Measurements from ENCODE around the gene OR5AC2.
A peak's percentile ranks its signal among the peaks of the same experiment; 100 is the strongest.

Gene OR5AC2, protein sequence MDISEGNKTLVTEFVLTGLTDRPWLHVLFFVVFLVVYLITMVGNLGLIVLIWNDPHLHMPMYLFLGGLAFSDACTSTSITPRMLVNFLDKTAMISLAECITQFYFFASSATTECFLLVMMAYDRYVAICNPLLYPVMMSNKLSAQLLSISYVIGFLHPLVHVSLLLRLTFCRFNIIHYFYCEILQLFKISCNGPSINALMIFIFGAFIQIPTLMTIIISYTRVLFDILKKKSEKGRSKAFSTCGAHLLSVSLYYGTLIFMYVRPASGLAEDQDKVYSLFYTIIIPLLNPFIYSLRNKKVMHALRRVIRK

DNA sequence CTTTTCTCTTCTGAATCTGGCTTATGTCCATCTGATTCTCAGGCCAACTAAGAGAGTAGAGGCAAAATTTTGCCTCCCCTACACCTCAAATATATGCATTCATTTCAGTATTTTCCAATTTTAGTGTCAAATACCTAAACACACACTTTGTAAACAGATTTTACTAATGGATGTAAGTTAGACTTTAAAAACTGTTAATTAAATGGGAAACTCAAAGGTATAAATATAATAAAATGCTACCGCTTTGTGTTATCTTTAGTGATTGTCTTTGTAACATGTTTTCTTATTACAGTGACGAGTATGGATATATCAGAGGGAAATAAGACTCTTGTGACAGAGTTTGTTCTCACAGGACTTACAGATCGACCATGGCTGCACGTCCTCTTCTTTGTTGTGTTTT lies at the start of gene OR5AC2:
TSS of gene OR5AC2 (plus strand) at position 301 of the 400 bp plus-strand sequence. CDS start at position 301, 0 bp downstream.
- no peak for DNase-seq

DNA sequence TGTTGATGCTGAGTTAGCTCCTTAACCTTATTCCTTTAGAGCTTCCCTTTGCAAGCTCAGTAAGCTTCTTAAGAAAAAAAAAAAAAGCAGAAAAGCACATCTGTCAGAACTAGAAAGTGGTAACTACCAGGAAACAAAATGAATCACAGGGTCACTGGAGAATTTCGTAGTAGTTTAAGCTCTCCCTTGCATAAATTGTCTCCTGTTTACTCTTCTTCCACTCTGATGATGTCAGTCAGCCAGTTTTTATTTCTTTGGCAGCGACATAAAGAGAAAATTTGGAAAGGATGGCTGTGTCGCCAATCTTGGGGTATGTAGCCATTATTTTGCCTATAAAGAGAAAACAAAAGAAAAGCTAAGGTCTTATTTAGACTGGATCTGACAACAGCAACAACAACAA lies 48.7 kb upstream of the OR5AC2 start:
- no peak for DNase-seq

DNA sequence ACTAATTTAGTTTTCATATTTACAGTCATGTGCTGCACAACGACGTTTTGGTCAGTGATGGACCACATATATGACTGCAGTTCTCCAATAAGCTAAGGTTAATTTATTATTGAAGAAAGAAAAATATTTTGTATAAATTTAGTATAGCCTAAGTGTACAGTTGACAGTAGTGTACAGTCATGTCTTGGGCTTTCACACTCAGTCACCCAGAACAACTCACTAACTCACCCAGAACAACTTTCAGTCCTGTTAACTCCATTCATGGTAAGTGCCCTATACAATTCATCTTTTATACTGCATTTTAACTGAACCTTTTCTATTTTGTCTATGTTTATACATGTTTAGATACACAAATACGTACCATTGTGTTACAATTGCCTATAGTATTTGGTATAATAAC lies 48.1 kb upstream of the OR5AC2 start:
- no peak for DNase-seq

DNA sequence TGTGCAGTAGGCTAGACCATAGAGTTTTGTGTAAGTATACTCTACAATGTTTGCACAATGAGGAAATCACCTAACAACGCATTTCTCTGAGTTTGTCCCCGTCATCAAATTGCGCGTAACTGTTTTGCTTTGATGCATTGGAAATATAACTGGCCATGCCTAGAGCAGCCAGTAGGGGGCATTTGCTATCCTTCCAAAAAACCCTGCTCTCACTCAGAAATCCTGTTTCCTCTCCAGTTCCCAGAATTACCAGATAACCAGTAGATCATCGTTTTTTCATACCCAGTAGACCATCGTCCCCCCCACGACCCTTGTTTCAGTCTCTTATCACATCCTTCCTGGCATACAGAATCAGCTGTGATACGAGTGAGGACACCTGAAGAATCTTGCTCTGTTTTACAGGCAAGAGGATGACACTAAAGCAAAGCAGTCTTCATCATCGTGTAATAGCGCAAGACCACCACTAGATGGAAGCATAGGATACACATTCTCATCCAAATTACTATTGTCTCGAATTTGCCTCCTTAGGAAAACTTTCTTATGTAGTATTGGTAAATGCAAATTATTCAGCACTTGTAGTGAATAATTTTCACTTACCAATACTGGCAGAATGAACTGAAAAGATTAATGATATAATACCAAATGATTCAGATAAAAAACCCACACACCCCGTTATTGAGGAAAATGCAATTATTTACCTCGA lies 47.5 kb upstream of the OR5AC2 start:
- peak; percentile 83 for DNase-seq

DNA sequence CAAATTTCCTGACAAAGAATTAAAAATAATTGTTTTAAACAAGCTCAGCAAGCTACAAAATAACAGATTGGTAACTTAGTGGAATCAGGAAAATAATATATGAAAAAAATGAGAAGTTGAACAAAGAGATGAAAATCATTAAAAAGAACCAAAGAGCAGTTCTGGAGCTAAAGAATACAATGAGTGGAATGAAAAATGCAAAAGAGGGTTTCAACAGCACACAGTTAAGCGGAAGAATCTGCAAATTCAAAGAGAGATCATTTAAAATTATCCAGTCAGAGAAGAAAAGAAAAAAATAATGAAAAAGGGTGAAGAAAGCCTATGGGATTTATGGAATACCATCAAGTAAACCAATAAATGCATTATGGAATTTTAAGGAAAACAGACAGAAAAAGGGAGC lies 45.6 kb upstream of the OR5AC2 start:
- DNase-seq: no peak

DNA sequence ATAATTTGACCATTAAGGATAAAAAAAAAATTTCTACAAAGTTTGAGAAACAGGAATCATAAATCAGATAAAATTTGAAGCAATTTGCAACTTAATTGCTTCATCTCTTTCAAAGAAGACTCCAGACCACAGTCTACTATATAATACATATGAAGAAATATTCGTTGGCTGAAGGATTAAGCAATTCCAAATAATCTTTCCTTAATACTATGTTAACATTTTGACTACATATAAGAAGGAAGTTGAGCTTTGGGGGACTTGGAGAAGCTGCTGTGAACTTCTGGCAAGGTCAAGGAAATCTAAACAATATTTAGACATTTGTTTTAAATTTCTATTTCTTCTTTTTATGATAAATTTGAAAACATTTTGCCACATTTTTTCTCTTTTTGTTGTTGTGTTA lies 38.4 kb upstream of the OR5AC2 start:
- no peak for DNase-seq

DNA sequence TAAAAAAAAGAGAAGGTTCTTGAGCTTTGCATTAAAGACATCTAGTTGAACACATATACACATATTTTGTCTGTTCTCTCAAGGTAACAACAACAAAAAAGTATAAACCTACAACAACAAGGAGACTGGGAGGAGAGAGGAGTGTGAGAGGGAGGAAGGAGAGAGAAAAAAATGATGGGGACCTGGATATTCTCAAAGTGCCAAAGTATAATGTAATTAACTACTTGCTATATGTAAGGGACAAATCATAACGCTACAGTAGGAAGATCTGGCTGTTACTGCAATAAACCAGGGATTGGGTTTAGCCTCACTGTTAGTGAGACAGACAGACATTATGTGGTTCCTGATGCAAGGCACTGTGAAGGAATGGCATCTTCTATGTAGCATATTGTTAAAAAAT lies 37.7 kb upstream of the OR5AC2 start:
- DNase-seq: no peak

- DNase-seq: no peak
Measured at GRCh38 chr3:98056035-98056434, 30.9 kb upstream of the OR5AC2 start.

DNA sequence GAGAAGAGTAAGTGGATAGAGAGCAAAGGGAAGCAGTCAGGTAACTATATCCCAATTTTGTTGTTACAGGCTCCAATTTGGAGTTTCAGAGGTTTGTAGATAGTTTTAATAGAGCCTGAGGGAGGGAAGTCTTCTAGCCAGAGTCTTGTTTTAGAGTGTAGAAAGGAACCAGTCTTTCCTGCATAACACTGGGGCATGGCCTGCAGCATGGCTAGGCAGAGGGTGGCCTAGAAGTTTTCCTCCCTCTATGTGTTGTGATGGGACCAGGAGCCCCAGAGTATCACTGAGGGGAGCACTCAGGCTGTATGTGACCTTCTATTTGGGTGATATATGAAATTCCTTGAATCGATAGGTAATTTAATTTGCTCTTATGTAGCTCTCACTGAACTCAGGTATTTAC lies 29.3 kb upstream of the OR5AC2 start:
- DNase-seq: no peak

DNA sequence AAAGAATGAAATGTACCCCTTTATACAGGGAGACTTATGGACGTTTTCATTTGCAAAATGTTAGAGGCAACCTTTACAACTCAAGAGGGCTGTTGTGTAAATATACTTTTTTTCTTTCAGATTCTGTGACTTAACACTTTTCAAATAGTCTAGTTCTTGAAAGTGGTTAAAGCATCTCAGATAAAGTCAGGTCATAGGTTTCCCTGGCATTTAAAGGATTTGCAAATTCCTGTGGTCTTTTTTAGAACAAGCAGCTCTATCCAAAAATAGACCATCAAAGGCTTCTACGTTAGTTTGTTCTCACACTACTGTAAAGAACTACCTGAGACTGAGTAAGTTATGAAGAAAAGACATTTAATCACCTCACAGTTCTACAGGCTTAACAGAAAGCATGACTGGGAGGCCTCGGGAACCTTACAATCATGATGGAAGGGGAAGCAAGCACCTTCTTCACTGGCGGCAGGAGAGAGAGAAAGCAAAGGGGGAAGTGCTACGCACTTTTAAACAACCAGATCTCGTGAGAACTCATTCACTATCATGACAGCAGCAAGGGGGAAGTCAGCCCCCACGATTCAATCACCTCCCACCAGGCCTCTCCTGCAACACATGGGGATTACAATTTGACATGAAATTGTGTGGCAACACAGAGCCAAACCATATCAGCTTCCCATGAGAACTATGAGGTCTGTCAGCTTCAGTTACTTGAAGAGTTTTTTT lies 28.6 kb upstream of the OR5AC2 start:
- DNase-seq: no peak

DNA sequence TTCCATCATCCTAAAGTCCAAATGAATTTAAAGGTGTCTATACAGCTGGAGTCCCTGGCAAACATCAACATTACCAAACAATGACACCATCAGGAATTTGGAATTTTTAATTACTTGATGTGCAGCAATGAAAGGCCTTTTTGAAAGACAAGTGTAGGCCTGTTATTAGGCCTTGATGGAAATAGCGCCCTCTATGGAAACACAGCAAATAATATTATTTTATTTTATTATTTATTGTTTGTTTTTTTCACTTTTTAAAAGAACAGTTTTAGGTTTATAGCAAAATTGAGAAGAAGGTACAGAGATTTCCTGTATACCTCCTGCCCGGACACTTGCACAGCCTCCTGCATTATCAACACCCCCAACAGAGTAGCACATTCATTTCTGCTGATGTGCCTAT lies 18.1 kb upstream of the OR5AC2 start:
- DNase-seq: no peak

DNA sequence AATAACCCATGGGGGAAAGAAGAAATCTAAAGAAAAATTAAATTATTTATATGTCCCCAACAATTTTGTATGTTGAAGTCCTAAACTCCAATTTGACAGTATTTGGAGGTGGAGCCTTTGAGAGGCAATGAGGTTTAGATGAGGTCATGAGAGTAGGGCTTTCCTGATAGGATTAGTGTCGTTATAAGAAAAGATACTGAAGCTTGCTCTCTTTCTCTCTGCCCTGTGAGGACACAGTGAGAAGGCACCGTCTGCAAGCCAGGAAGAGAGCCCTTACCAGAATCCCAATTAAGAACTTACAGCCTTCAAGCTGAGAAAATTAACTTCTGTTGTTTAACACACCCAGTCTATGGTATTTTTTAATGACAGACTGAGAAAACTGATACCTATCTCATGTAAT lies 16.1 kb upstream of the OR5AC2 start:
- no peak for DNase-seq

- DNase-seq: no peak
Measured at GRCh38 chr3:98073486-98073885, 13.5 kb upstream of the OR5AC2 start.

DNA sequence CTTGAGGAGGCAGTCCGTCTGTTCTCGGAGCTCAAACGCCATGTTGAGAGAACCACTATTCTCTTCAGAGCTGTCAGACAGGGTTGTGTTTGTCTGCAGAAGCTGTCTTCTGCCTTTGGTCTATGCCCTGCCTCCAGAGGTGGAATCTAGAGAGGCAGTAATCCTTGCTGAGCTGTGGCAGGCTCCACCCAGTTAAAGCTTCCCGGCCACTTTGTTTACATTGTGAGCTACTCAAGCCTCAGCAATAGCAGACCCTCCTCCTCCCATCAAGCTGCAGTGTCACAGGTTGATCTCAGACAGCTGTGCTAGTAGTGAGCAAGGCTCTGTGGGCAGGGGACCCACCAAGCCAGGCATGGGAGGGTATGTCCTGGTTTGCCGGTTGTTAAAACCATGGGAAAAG lies 8.9 kb downstream of the OR5AC2 start:
- DNase-seq: no peak

- no peak for DNase-seq
Measured at GRCh38 chr3:98099848-98100247, 12.9 kb downstream of the OR5AC2 start.

- DNase-seq: no peak
Measured at GRCh38 chr3:98108162-98108561, 21.2 kb downstream of the OR5AC2 start.

DNA sequence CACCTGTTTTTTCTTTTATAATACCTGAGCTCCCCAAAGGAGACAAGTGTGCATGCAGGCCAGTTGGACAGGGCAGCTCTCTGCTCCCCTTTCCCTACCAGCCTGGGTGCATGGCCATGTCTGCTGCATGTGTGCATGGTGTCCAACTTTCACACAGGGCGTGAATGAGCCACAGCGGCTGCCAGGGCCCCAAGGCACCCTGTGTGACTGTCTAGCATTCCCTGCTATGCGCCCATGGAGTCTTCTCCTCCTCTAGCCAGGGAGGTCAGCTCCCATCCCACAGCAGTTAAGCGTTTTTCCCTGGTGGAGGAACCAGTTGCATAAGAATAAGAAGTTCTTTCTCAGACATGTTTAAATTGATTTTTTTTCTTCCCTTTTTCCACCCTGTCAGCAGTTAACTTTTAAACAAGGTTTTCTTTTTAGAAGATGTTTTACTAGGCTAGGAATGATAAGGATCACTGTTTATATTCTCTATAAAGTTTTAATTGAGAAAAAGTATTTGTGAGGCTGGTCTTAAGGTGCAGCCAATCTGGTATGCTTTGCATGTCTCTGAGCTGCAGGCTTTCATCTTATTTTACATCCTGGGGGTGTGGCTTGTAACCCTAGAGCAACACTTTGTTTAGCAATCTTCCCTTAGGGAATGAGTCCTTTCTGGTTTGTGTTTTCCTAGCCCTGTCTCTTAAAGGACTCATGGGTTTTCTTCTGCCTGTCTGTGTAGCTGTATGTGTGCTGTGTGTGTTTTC lies 23.0 kb downstream of the OR5AC2 start:
- DNase-seq: no peak

- DNase-seq: no peak
Measured at GRCh38 chr3:98110550-98110908, 23.6 kb downstream of the OR5AC2 start.

GRCh38 chr3:98114264-98114663 lies 27.3 kb downstream of the OR5AC2 start:
- DNase-seq: no peak

DNA sequence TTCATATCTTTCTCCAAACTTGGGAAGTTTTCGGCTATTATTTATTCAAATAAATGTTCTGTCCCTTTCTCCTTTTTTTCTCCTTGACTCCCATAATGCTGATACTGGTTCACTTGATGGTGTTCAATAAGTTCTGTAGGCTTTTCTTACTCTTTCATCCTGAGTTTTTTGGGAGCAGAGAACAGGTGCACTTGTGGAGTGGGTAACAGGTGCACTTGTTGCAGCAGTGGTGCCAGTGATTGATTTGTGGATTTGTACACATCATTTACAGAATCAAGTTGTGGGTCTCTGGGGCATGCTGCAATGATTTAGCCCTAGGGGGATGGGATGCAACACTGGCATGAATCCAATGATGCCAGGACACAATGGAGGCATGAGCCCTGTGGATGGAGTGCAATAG lies 28.7 kb downstream of the OR5AC2 start:
- DNase-seq: no peak

DNA sequence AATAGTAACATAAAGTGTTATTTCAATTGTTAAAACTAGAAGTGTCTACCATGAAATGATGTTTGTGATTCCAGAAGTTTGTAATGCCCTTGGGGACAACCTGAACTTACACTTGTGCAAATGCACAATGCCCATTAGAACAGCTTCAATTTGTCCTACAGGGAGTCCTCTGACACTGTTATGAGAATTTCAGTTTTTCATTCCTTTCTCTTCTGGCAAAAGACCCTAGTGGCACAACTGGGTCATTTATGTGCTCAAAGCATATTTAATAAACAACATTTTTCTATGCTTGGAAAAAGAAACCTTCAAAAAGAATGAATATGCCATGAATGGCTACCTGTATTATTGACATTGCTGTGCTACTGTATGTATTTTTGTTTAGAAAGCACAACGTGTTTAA lies 43.4 kb downstream of the OR5AC2 start, which contains the start of gene OR5H1:
TSS of gene OR5H1 (plus strand) at position 301 of the 400 bp plus-strand sequence. CDS start 1,977 bp downstream, outside the sequence.
- DNase-seq: no peak

GRCh38 chr3:98136631-98137030 lies 49.7 kb downstream of the OR5AC2 start:
- DNase-seq: no peak

Data from midbrain (tissue), 1 donor.